Upper lobe of right lung (tissue), 1 donor: ENCODE measurements around the gene PDE4B. TPM values are rescaled to one million over a fixed set of nuclear protein-coding genes. Genes with fewer than 3 reads are reported as not detected.

Experiments used
- ATAC-seq: fragments of 200-7000 bp; cut with Tn5 transposase; one replicate; pipeline ENCODE4 v1.9.1; 2020; ENCODE audit warnings: mild to moderate bottlenecking, moderate library complexity
- DNase-seq: peaks from one replicate; pipeline ENCODE4 v3.0.0-alpha.2; 2020
- H3K27ac ChIP-seq: fragments of 200-600 bp; one replicate; pipeline ENCODE4 v1.8.0; 2022
- H3K27me3 ChIP-seq: fragments of 200-600 bp; one replicate; pipeline ENCODE4 v1.8.0; 2022; ENCODE audit warnings: mild to moderate bottlenecking
- H3K36me3 ChIP-seq: fragments of 200-600 bp; one replicate; pipeline ENCODE4 v1.8.0; 2022
- H3K4me1 ChIP-seq: fragments of 200-600 bp; one replicate; pipeline ENCODE4 v1.8.0; 2022
- H3K4me3 ChIP-seq: fragments of 200-600 bp; one replicate; pipeline ENCODE4 v1.8.0; 2022; ENCODE audit warnings: mild to moderate bottlenecking
- H3K9me3 ChIP-seq: fragments of 200-600 bp; one replicate; pipeline ENCODE4 v1.8.0; 2022
- CTCF ChIP-seq: fragments of 200-600 bp; IDR thresholded peaks from one replicate; pipeline ENCODE4 v1.8.0; 2022; ENCODE audit warnings: antibody characterized with exemption
- intact Hi-C: fragments of 100-400 bp; cut with DNase I; formaldehyde crosslinking; loops from one replicate; pipeline ENCODE4 v1.11.0; 2022
- total RNA-seq: library from RNA; stranded (reverse); fragmentation: NEBNext Ultra II Directional; extraction: Animal tissue kit (Norgen Biotek cat#: 25700); gene quantifications from one replicate; pipeline ENCODE4 v1.2.1, GENCODE V29; 2021
- donor health status: DM: no; HTN: yes; CAD: no; lungs with severe emphysema.

Gene PDE4B
- total RNA-seq, 1 donor from 2014 or later: 14.3 TPM

- intact Hi-C loops: no loop called here
- Histone ChIP-seq H3K27ac (no peak overlapping the region), H3K27me3 (no peaks in the 10 kb centered on the region), H3K9me3 (no peaks in the 10 kb centered on the region), H3K36me3 (no peaks in the 10 kb centered on the region), H3K4me1 (peaks cover 6% of the 10 kb centered on the region), H3K4me3 (no peak overlapping the region)
- no peak for TF ChIP-seq CTCF
- DNase-seq (no peak), ATAC-seq (no peak)
Measured at GRCh38 chr1:65814752-65815151, 22.1 kb downstream of the PDE4B start.

- H3K4me1 ChIP-seq: no peaks in the 10 kb centered on the region
- TF ChIP-seq CTCF: no peak
- H3K9me3 ChIP-seq: no peaks in the 10 kb centered on the region
- no peaks in the 10 kb centered on the region for H3K36me3 ChIP-seq
- intact Hi-C loops: no loop called here
- ATAC-seq (no peak), DNase-seq (no peak)
- H3K27me3 ChIP-seq: no peaks in the 10 kb centered on the region
- no peak overlapping the region for H3K27ac ChIP-seq
- H3K4me3 ChIP-seq: no peak overlapping the region
Measured at GRCh38 chr1:65817891-65818290, 25.2 kb downstream of the PDE4B start.

GRCh38 chr1:65818966-65819365 lies 26.3 kb downstream of the PDE4B start:
- no peaks in the 10 kb centered on the region for H3K9me3 ChIP-seq
- H3K4me1 ChIP-seq: no peaks in the 10 kb centered on the region
- intact Hi-C loops: no loop called here
- H3K36me3 ChIP-seq: no peaks in the 10 kb centered on the region
- ATAC-seq: no peak
- H3K27ac ChIP-seq: no peak overlapping the region
- TF ChIP-seq CTCF: no peak
- DNase-seq: no peak
- H3K4me3 ChIP-seq: no peak overlapping the region
- no peaks in the 10 kb centered on the region for H3K27me3 ChIP-seq

- Histone ChIP-seq H3K9me3 (no peaks in the 10 kb centered on the region), H3K27ac (no peak overlapping the region), H3K4me1 (no peaks in the 10 kb centered on the region), H3K36me3 (no peaks in the 10 kb centered on the region), H3K4me3 (no peak overlapping the region), H3K27me3 (no peaks in the 10 kb centered on the region)
- intact Hi-C loops: no loop called here
- DNase-seq: no peak
- ATAC-seq: peak; percentile 78
- TF ChIP-seq CTCF: no peak
Measured at GRCh38 chr1:65820983-65821382, 28.3 kb downstream of the PDE4B start.

GRCh38 chr1:65821386-65821785 lies 28.7 kb downstream of the PDE4B start:
- Histone ChIP-seq H3K9me3 (no peaks in the 10 kb centered on the region), H3K27me3 (no peaks in the 10 kb centered on the region), H3K36me3 (no peaks in the 10 kb centered on the region), H3K27ac (no peak overlapping the region), H3K4me1 (no peaks in the 10 kb centered on the region), H3K4me3 (no peak overlapping the region)
- intact Hi-C loops: no loop called here
- peak; percentile 47 for ATAC-seq
- no peak for TF ChIP-seq CTCF
- DNase-seq: no peak

GRCh38 chr1:65824103-65824502 lies 31.4 kb downstream of the PDE4B start:
- no peaks in the 10 kb centered on the region for H3K36me3 ChIP-seq
- DNase-seq: no peak
- no peak overlapping the region for H3K27ac ChIP-seq
- no peak for TF ChIP-seq CTCF
- no peak for ATAC-seq
- H3K27me3 ChIP-seq: no peaks in the 10 kb centered on the region
- no peak overlapping the region for H3K4me3 ChIP-seq
- intact Hi-C loops: no loop called here
- no peaks in the 10 kb centered on the region for H3K4me1 ChIP-seq
- H3K9me3 ChIP-seq: no peaks in the 10 kb centered on the region
